A673 (cell line): ENCODE data around the gene MAGI3.

Source experiments
- CTCF ChIP-seq: fragments of 300-800, 200-600 bp; sonication (generic); conservative IDR thresholded peaks from 2 replicates; pipeline ENCODE4 v1.5.1; 2017; ENCODE audit warnings: low read depth, mild to moderate bottlenecking, antibody characterized with exemption, low read length, moderate library complexity, mixed read lengths
- EZH2 ChIP-seq: fragments of 200-600 bp; sonication (generic); IDR thresholded peaks from 2 replicates; pipeline ENCODE4 v1.6.1; 2017; ENCODE audit warnings: borderline replicate concordance, low read depth, mild to moderate bottlenecking, mixed read lengths, antibody characterized with exemption, low read length; ENCODE audit not compliant: poor library complexity, severe bottlenecking

DNA sequence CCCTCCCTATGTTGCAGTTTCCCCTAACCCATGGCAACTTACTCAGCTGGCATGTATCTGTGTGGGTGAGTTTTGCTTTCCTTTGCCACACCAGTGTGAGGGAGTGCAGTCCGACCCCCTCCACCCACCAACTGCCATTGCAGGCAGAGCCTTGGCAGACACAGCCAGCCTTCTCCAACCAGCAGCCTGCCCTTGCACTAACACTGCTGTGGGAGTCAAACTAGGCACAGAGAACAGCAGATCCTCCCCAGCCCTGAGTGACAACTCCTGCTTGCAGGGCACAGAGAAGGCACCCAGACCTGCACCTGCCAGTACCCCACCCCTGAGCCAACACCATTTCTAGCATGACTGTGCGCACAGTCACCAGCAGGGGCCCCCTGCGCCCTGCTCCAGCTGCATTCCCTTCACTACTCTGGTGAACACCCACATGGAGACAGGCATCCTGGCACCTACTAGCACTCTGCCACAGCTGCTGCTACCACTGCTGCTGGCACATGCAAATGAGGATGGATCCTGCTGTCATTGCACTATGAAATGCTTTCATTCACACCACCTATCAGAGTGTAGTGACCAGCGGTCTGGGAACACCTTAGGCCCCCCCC, 98.4 kb downstream of the MAGI3 start:
- TF ChIP-seq EZH2 (no peak), CTCF (peak; percentile 65)
